ENCODE results near the gene ZNF260.
A peak's percentile ranks its signal among the peaks of the same experiment; 100 is the strongest.

ZNF260 gene

DNA sequence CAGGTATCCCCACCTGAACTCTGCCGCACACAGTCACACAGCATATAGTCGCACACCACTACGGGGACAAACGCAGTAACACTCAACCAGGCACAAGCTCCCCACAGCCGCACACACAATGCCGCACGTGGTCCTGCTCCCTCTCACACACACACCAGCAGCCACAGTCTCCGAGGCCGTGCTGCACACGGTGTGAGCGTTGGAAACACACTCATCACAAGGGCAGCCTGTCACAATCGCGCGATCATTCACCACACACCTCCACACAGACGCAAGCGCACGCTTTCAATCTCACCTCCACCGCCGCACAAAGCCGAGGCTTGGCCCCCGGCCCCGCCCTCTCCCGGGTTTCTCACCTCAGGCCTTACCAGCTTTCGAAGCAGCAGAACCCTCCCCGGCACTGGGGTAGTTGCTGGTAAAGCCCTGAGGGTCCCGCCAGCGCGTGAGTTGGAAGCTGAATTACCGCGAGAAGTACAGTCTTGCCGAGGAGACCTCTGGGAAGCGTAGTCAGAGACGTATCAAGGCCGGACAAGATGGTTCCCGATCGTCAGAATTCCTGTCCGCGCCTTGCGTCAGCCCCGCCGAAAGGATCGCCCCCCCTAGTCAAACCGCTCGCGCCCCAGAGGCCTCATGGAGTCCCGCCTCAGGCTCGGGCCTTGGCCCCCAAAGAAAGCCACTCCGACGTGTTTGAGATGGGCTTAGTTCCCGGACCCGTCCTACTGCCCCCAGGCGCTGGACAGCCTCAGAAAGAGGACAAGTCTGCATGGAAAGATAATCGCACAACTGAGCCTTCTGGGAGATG is 38.8 kb downstream of the ZNF260 start, which contains the start of gene ZNF566:
Gene ZNF566, minus strand, starts transcription at position 444 of the 802 bp plus-strand sequence. CDS start 13,004 bp downstream, outside the sequence.
- peak; percentile 96 for DNase-seq

DNA sequence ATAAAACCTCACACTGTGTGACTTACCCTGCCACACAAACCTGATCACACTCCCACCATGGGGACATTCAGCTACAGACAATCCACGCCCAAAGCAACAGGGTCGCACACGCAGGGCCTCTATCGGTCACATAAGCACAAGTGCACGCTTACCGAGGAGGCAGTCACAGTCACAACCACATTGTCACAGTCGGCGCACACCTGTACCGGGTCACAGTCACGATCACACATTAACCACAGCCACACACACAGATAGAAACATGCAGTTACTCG is 39.3 kb downstream of the ZNF260 start:
- DNase-seq: peak; percentile 61

DNA sequence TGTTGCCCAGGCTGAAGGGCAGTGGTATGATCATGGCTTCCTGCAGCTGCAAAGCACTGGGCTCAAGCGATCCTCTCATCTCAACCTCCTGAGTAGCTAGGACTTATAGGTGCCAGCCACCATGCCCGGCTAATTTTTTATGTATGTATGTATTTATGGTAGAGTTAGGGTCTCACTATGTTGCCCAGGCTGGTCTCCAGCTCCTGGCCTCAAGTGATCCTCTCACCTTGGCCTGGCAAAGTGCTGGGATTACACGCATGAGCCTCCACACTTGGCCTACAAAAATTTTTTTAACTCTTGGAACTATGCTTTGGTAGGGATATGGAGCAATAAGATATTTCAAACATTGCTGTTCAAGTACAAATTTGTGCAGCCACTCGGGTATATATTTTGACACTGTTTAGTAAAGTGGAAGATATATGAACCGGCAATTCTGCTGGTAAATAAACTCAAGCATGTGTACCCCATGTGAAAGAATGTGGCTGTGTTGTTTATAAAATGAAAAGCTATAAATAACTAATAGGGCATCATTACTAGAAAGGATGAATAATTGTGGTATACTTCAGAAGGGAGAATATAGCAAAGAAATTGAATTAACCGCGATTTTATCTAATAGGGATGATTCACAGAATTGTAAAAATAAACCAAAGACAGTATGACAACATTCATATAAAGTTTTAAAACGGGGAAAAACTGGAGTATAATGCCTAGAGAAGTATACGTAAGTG is 39.8 kb downstream of the ZNF260 start:
- DNase-seq: no peak

DNA sequence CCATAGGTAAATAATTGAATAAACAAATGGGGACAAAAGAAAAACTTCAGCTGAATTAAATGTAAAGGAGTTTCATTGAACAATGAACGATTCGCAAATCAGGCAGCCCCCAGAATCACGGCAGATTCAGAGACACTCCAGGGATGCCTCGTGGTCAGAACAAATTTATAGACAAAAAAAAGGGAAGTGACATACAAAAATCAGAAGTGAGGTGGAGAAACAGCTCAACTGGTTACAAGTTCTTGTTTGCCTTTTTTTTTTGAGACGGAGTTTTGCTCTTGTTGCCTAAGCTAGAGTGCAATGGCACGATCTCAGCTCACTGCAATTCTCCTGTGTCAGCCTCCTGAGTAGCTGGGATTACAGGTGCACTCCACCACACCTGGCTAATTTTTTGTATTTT is 44.4 kb downstream of the ZNF260 start:
- no peak for DNase-seq

DNA sequence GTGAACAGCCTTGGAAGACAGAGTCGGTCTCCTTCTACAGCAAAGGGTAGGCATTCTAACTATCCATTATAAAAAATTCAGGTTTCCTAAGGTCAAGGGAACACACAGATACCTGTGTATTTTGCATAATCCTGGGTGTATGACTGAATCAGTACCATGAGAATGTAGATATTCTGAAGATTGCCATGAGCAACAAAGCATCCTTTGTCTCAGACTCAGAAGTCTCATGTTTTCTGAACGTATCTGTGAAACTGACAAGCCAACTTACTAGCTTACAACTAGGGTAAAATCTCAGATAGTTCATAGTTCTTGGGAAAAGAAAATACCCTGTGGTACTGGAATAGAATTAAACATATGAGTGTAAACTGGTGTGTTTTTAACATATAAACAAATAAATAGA is 45.2 kb downstream of the ZNF260 start:
- DNase-seq: no peak
